ENCODE data around the gene CST9L.

Gene CST9L

GRCh38 chr20:23568320-23568970, at the start of gene CST9L:
Gene CST9L (minus strand): TSS chr20:23568484. CDS start chr20:23568450, 34 bp downstream.
- no peak for DNase-seq

GRCh38 chr20:23614163-23614562, 45.9 kb upstream of the CST9L start:
- no peak for DNase-seq

- DNase-seq, result peak; percentile 28
These were observed 45.4 kb upstream of the CST9L start for GRCh38 chr20:23613676-23614075.

GRCh38 chr20:23612396-23612795, 44.1 kb upstream of the CST9L start:
- DNase-seq, result peak; percentile 57

DNA sequence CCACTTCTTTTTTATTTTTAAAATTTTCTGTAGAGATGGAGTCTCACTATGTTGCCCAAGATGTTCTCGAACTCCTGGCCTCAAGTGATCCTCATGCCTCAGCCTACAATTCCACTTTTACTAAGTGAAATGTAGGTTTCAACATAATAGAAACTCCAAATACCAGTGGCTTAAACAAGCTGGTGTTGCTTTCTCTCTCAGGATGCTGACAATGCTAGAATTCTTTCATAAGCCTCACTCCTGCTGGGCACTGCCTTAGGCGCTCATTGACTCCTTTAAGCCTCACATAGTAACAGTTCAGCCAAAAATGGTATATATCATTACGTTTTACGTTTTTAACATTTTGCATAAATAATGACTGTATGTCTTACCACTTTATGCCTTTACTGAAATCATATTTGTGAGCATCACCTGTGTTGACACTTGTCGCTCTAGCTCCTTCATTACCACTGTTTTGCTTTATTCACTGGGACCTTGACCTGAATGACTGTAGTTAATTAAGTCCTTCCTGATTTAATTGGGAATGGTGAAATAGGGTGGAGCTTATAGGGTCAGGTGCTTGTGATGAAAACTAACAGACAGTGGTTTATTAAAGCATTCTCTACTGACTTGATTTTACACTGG, 41.3 kb upstream of the CST9L start:
- no peak for DNase-seq

DNA sequence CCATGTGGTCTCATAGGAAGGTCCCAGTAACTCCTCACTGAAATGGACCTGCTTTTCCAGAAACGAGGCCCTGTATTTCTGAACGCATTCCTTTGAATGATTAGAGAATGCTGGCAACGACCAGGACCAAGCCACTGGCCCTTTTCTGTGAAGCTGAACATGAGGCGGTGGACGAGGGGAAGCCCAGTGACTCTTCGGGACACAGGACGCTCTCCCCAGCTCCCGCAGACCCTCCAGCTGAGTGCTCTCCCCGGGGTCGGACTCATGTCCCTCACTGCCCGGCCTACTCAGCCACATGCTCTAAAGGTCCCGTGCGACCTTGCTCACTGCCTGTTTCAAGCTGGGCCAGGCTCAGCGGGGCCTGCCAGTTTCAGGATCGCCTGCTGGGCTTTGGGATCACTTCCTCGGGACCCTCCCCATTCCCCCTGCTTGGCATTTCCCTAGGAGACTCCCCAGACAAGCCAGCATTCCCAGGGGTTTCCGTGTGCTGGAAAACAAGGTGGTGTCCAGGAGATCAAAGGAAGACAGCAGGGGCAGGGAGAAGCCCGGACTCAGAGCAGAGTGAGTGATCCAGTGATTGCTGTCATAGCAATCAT, 40.1 kb upstream of the CST9L start:
- DNase-seq, result no peak

DNA sequence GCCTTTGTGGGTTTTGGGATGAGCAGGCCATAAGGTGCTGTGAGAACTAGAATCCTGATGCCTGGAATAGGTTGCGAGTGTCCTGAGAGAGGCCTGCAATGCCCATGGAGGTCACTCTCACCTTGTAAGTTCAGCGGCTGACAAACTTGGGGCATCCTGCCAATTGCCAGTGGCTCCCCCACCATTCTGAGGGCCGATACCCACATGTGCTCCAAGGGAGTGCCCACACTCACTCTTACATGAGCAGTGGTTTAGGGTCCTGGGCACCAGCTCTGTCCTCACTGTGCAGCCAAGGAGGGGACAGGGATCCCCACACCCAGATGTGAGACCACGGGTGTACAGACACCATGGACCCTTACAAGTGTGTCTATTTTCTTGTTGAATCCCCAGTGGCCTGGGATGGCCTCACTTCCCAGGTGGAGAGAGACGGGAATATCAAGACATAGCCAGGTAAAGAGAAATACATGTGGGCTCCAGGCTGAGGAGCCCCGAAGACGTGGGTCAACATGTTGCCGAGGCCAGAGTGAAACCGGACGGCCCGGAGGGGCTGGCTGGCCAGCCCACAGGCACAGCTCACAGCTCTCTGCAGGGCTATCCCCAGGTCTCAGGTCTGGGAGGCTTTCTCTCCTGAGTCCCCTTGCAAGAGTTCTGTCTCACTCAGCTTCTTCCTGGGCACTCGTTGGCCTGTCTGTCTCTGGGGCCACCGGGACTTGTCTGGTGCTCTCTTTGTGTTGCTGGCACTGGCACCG, 39.4 kb upstream of the CST9L start:
- DNase-seq, result no peak

DNA sequence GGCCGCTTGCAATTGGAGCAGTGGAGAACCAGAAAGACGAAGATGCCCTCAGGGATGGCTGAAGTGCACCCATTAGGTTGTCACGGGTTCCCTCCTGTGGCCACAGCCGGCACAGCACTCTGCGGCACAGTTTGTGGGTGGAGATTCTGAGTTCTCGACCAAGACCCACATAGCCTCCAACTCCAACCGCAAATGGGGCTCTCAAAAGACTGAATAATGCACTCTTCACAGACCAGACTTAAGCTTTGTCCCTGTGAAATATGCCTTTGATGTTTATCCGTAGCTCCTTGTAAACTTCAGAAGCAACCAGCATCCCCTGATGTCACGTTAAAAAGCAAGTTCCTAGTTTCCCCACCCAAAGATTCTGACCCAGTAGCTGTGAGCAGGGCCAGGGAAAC, 38.4 kb upstream of the CST9L start:
- peak; percentile 63 for DNase-seq

GRCh38 chr20:23605867-23606651, 37.8 kb upstream of the CST9L start, which contains the start of gene CST9:
Gene CST9 (minus strand): TSS chr20:23605917. CDS start chr20:23605864, 53 bp downstream.
- no peak for DNase-seq

DNA sequence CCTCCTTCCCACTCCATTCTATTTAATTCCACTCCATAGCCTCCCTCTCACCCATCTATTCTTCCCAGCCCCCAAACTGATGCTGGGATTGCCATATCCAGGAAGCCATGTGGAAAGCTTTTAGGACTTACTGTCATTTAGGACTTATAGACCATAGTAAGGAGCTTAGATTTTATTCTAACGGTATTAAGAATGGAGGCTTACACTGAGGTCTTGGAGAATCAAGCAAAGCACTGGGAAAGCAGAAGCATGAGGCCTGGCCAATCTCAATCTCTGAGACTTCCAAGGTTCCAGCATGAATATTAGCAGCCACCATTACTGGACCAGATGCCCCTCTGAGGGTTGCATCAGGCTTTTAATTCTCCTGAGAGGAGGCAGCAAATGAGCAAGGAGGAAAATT, 36.0 kb upstream of the CST9L start:
- DNase-seq, result no peak

- no peak for DNase-seq
These were observed 35.0 kb upstream of the CST9L start for GRCh38 chr20:23603321-23603720.

GRCh38 chr20:23602699-23603098, 34.4 kb upstream of the CST9L start:
- no peak for DNase-seq

DNA sequence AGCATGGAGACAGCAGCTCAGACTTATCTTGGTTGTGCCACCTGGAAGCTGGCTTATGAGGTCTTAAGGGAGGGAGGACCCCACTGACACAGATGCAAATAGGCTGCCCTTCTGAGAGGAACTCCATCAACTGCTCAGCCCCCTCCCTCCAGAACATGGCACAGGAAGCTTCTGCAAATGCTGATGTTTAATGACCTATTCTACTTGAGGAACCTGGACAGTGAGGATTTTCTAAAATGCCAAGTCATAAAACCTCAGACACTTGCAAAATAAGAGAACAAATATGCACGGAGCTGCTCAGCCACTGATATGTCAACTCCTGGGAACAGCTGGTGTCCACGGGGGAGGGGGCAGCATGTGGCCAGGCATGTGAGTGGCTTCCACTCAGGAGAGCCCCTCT, 34.0 kb upstream of the CST9L start:
- DNase-seq, result no peak

DNA sequence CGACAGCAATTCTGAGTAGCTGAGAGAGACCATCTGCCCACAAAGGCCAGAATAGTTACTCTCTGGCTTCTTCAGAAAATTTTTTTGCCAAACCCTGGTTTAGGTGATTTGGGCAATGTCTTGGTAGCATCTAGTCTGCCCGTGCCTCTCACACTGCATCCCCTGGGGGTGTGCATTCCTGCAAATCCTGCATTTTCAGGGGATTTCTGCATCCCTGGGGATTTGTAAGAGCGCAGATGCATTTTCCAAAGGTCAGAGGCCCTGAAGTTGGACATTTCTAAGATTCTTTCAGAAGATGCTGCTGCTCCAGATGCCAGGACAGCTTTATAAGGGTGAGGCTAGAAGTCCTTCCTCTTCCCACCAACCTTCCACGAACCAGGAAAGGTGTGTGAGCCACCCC, 33.4 kb upstream of the CST9L start:
- no peak for DNase-seq

GRCh38 chr20:23598481-23598880, 30.2 kb upstream of the CST9L start:
- DNase-seq, result no peak

DNA sequence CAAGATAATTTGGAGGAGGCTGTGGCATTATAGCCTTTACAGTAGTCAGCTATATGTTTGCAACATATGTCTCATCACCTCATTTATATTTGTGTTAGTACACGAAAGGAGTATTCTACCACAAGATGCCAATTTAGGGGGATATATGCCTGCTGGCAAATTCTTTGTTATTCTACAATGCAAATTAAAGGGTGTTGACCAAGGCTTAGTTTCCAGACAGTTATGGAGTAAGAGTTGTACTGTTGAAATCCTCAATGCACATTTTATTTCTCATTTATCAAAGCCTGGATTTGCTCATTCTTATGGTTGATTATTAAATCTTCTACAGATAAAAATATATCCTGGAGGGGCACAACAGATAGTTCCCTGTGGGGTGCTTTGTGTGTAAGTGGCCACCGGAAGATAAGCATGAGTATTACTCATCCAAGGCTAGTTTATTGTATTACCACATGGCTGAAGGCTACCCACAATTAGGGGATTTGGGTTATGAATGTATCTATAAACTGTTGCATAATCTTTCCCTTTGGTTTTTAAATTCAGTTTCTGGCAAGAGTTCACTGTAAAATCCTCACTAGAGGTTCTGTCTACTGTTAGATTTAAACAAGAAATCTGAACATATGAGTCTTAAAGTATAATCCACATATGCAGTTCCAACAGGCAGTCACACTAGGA, 28.4 kb upstream of the CST9L start:
- DNase-seq, result no peak

DNA sequence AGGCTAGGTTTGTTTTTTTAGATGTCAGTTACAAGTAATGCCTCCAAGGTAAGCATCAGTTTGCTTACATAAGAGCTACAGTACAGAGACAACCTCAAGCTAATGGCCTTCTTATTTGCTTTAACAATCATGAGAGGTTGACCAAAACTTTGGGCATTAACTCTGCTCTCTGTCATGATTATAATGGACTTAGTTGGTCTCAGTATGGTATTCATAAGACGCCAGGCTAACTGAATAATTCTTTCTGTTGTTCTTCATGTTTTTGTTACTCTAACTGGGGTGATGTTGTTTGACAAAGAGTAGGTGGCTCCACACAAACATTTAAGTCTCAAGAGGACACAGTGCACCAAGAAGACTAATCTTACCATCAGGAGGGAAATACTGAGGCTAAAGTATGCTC, 27.7 kb upstream of the CST9L start:
- DNase-seq, result no peak

GRCh38 chr20:23588434-23589403, 20.4 kb upstream of the CST9L start:
- no peak for DNase-seq

DNA sequence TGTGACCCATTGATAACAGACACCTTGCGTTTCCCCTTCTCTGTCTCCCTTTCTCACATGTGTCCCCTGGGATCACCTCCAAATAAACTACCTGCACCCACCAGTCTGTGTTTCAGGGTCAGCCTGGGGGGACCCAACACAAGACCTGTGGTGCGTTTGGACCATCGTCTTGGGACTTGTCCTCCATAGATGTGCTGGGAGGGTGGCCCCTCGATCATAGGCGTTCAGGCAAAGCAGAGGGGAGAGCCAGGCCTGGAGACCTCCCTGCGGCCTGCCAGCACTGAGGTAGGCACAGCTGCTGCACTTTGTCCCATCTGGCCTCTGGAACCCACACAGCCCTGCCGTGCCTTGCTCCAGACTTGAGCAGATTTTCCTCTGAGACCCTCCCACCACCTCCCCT, 19.3 kb upstream of the CST9L start:
- DNase-seq, result no peak

- DNase-seq, result no peak
These were observed 18.6 kb upstream of the CST9L start for GRCh38 chr20:23586735-23587525.
